Stimulated activated naive CD4-positive, alpha-beta T cell (primary cell): Measurements from ENCODE around the gene TBC1D1.

Experiments
- DNase-seq, 6 experiments: peaks; one replicate each; lab custom pipeline; 2025; lab: John Stamatoyannopoulos, UW

TBC1D1 gene

DNA sequence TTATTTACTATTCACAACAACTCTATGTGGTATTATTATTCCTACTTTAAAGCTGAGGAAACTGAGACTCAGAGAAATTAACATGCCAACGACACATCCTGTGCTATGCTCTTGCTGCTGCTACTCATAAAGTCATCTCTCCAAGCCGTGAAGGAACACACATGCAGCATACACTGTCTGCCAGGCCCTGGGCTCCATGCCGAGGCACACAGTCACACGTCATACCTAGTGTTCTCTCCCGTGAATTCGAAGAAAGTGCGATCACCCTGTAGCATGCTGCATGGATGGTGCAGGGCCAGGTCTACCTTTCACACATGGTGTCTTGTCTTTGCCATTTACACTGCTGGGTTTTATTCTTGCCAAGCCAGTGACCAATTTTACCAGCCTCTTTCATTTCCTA, 34.1 kb downstream of the TBC1D1 start:
- DNase-seq, result no peak

DNA sequence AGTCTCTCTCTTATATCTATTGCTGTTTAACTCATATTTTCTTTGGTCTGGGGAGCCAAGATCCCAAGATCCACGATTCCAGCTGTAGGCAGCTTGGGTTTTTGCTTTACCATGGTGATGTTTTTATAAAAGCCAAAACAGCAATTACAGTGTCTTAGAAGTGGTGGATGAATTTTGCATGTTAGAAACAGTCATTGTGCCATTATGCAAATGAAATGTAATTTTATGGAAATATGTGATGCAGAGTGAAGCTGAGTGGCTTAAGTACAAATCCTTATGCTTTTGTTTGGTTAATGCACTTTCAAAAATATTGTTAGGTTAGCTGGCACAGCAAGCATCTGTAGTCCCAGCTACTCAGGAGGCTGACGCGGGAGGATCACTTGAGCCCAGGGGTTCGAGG, 36.5 kb downstream of the TBC1D1 start:
- no peak for DNase-seq

DNA sequence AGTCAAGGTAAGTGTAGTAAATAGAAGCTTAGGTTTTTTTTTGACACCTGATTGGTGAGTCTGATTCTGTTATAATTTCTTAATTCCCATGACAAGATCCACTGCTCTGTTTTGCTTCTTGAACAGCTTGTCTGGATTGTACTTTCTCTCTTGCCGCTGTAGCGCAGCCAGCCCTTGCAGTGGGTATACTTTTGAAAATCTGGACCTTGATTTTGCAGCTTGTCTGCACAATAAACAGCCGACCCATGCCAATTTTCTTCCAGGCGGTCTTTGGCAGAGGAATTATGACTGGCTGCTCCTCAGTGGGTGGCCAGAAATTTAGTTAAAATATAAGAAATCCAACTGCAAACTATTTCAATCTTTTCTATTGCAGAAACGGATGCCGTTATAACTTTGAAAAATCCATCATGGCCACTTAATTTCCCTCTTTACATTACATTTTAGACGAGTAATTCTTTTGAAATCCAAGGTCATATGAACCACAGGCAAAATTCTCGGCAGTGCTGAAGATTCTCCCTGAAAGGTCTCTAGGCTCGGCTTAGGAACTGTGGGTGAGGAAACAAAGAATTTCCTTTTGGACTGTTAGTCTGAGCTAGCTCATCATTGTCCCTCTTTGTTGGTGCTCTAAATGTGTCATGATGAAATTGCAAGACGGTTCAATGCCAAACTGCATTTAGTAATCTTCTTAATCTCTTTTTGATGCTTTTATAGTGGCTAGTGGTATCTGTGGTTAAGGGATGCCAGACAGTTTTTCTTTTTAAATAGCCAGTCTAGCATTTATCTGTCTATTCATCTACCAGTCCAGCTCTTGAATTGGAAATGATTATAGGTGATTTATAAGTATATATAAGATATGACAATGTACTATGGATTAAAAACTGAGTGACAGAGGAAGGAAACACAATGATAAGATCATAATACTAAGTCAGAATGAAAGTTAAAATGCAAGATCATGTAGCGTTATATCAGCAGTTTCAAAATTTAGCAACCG, 37.8 kb downstream of the TBC1D1 start:
- no peak for DNase-seq

DNA sequence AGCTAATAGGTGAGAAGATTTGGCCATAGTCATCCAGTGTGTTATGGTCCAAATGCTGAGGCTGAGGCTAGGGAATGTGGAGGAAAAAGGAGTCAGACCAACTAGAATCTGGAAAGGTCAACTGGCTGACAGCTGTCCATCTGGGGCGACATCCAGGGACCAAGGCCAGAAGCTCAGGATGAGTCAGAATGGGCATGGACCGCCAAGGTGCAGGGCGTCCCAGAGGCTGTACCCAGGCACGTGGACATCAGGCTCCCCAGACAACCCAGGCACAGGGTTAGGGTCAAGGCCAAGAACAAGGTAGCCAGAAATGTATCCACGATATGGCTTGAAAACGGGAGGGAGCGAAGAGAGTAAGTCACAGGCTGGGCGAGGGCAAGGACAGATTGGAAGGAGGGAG, 43.2 kb downstream of the TBC1D1 start:
- DNase-seq, result no peak

DNA sequence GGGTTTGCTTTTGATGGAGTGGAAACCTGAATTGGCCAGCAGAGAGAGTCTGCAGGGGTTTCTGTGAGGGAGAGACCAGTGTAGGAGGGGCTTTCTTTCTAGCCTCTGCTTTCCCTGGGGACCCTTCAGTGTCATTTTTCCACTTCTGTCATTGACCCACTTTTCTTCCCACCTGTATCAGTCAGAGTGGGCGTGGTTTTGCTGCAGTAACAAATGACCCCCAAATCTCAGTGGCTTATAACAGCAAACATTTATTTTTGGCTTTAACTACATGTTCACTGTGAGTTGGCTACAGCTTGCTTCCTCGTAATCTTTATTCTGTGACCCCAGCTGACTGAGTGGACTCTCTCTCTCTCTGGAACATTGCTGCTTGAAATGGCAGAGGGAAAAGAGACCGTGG, 43.7 kb downstream of the TBC1D1 start:
- no peak for DNase-seq

DNA sequence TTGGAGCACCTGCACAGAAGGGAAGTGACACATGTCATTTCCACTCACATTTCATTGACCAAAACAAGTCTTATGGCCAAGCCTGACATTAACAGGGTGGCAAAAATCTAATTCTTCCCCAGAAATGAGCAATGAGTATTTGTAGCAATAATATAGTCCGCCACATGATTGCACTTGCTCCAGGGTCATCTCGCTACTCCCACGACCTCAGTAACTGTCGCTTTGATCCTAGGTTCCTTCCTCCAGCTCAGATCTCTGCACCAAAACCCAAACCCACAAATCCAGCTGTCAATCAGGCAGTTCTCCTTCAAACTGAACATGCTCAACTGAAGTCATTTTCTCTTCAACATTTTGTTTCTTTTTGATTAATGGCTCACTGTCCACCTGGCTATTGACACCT, 44.1 kb downstream of the TBC1D1 start:
- DNase-seq, result no peak

DNA sequence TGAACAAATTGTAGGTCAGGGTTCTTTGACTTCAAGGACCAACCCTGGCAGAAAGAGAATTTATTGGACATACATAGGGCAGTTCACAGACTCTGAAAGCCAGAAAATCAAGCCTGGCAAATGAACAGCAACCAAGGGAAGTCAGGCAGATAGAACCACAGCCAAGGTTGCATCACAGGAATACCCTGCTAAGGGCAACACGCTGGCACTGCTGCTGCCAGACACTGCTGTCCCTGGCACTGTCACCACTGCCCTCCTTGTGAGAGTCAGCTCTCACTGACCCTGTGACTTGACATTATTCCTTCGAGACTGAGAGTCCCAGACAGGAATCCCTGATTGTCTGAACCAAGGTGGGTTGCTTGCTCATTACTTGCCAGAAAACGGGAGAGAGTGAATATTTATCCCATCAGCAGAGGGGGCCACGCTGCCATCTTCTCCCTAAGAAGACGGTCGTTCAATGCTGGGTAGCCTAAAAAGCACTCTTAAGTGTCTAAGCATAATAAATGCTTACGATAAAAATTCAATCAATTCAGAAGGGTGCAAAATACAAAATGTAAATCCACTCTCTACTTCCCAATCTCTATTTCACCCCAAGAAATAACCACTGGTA, 46.1 kb downstream of the TBC1D1 start:
- no peak for DNase-seq

DNA sequence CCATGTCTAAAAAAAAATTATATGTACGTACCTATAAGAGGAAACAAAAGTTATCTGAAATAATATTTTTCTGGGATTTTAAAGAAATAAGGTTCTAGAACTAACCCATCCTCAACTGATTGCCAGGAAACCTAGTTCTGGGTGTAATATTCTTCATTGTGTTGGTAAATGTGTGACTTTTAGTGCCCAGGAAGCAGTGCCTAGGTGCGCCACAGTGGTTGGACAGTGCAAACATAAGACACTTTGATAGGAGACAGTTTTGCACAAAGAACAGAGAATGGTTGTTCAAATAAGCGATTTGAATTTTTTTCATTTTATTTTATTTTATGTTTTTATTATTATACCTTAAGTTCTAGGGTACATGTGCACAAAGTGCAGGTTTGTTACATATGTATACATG, 47.3 kb downstream of the TBC1D1 start:
- no peak for DNase-seq

DNA sequence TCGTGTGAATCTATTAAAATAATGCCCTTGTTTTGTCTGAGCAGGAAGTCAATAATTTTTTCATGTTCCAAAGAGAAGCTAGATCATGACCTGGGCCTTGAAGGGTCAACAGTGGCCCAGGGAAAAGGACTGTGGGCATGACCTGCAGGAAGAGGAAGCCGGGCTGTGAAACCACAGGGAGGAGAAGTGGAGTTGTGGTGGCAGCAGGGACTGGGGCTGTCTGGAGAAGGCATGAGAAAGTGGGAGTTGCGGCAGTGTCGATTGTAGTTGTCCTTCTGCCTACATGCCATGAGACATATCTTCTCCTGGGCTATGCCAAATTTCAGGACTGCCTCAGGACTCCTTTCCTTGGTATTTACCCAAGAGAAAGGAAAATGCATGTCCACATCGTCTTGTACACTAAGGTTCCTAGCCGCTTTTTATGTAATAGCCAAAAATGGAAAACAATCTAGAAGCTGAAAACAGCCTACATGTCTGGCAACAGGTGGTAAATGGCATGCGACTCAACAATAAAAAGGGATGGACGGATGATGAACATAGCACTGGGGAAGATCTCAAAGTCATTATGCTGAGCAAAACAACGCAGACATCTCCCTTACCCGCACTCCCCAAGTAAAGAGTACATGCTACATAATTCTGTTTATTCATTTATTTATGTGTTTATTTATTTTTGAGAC, 55.8 kb downstream of the TBC1D1 start:
- no peak for DNase-seq

DNA sequence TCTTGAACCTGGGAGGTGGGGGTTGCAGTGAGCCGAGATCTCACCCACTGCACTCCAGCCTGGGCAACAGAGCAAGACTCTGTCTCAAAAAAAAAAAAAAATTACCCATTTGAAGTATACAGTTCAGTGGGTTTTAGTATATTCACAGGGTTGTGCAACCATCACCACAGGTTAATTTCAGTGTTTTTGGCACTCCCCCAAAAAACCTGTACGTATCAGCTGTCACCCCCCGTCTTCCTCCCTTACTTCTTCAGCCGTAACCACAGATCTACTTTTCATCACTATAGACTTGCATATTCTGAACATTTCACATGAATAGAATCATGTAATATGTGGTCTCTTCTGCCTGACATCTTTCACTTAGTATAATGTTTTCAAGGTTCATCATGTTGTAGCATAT, 57.7 kb downstream of the TBC1D1 start:
- DNase-seq, result no peak

DNA sequence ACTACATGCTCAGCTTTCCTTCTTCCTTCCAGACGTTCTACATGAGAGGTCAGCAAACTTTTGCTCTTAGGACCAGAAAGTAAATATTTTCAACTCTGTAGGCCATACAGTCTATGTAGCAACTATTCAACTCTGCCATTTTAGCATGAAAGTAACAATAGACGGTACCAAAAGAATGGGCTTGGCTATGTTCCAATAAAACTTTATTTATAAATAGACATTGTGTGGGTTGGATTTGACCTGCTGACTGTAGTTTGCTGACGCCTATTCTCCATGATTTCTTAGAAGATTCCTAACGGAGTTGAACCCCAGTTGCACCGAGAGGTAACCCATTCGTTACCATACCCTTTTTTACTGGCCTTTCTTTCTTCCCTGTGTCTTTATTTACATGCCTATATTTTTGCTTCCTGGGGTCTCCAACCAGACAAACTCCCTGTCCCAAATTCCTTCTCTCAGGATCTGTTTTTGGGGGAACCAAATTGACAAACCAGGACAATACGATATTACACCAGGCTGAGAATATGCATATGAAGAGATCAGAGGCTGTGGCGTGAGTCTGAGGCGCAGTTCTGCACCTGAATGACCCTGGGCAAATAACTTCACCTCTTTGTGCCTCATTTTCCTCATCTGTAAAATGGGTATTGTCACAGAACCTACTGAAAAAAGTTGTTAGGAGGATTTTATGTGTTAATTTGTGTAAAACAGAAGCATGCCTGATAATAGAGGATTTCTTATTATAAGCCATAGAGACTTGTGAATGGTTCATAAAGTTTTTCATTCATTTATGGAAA, 58.9 kb downstream of the TBC1D1 start:
- no peak for DNase-seq

DNA sequence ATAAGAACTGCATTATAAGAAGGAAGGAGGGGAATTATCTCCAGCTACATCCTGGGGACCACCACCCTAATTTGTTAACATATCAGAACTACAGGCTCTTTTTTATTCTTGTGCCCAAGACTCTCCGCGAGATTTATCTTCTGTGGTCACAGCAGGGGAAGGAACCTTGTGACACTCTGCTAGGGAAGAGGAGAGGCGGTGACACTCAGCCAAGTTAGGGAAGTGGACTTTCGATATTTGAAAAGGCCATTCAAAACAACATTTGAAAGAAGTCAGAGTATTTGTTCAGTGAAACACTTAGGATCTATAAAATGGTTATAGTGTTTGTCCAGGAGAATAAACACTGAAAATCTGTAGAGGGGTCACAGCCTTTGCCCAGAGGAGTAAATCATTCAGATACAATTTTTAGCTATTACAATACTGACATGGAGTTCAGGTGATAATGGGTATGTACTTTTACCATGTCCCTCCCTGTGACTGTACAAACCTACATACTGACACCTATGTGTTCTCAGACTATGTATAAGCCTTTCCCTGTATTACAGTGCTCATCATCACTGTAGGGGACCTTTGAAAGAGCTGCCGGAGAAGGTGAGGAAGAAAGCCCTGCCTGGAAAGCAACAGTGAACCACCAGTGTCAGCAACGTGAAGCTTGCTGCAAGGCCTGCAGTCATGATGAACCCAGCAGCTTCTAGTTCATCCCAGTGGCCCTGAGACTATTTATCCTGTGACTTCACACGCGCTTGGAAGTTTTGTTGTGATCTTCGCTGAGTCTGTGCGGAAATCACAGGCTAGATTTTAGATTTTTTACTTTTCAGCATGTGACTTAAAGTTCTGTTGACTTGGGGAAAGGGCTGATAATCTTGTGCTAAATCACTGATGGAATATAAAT, 60.8 kb downstream of the TBC1D1 start:
- no peak for DNase-seq

DNA sequence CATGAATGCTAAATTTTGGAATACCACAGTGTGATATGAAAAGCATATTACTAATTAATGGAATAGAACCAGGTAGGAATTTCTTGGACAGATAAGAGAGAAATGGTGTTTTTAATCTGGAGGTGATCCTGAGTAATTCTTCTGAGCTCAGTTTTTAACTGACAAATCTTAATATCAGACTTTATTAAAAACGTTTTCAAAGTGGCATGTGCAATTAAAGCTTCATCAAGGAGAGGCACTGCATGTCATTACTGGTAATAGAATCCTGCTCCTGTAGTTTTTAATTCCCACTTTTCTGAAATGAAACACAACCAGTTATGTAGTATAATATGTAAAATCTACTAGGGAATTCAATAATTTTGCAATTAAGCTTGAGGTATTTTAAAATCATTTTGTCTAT, 62.3 kb downstream of the TBC1D1 start:
- no peak for DNase-seq

DNA sequence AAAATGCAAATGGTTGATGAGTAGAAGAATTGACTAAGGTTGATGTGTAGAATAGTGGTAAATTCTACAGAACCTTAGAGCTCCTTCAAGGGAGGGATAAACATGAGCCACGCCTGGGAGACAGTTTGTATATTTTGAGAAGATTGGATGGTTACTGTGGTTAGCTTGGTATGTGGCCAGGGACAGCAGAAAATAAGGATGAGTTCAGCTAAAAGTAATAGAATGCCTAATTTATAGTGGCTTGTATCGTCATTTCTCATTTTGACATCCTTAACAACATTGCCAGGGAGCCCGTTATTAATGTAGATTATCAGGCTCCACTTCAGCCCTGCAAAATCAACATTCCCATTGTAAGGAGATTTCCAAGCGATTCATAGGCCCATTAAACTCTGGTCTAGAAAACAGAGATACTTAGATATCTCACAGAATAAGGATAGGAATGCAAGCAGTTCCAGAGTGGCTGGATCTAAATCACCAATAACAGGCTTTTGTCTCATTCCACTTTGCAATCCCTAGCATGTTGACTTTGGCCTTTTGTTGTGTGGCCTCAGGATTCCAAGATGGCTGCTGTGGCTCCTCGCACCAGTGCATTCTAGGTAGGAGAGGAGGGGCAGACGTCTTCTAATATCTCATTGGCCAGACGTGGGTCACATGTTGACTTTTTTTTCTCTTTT, 62.9 kb downstream of the TBC1D1 start:
- no peak for DNase-seq

DNA sequence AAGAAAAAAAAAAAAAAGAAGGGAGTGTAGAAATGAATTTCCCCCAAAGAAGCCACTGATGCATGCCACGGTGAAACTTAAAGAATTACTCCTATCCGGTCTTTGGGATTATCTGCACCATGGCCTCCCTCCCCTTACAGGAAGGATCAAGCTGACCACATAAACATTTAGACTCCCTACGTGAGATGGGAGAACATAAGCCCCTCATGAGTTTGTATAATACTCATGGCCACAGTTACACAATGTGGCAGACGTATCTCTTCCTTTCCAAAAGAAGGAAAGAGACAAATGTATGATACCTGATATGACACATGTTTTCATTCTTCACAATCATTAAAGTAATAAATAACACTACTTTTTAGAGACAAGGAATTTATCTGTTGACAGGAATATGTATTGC, 66.1 kb downstream of the TBC1D1 start:
- no peak for DNase-seq

DNA sequence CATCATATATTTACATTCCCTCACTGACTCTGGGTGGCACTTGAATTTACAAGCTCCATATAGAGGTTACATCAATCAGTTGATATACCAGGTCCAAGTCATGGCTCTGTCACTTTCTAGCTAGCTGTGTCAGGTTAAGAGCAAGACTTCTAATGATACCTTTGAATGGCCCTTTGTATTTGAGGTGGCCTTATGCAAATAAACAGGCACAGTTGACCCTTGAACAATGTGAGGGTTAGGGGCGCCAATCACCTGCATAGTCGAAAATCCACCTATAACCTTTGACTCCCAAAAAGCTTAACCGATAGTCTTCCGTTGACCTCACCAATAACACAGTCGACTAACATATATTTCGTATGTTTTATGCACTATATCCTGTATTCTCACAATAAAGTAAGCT, 68.0 kb downstream of the TBC1D1 start:
- no peak for DNase-seq

DNA sequence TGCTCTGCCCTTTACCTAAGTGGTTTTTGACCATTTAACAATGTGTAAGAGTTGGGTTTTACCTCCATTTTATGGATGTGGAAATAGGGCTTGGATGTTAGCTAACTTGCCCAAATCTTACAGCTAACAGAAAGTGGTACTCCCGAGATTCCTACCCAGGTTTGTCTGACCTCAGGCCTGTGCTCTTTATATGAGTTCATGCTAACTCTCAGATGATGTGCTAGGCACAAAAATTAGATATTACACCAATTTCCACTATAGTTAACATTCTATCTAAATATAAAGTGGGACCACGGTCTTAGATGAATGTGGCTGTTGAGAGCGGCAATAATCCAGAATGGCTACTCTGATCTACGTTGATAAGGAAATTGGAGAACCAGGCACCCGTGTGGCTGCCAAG, 69.2 kb downstream of the TBC1D1 start, which contains the start of gene PTTG2:
TSS of gene PTTG2 (plus strand) at position 301 of the 400 bp plus-strand sequence. CDS start at position 338, 37 bp downstream.
- no peak for DNase-seq

DNA sequence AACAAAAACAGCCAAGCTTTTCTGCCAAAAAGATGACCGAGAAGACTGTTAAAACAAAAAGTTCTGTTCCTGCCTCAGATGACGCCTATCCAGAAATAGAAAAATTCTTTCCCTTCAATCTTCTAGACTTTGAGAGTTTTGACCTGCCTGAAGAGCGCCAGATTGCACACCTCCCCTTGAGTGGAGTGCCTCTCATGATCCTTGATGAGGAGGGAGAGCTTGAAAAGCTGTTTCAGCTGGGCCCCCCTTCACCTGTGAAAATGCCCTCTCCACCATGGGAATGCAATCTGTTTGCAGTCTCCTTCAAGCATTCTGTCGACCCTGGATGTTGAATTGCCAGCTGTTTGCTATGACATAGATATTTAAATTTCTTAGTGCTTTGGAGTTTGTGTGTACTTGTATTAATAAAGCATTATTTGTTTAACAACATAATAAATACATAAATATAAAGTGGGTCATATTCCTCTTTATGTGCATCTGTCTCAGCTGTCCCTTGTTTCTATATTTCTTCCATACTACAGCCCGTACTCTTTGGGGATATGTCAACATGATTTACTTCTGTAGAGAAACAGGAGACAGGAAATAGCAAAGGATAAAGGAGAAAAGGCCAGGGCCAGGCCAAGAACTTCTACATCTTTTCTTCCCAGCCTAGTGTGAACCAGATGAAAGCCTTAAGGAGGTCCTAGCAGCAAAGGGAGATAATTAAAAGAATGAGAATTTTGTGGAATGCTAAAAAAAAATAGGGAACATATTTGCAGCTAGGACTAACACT, 70.0 kb downstream of the TBC1D1 start:
- DNase-seq, result no peak

DNA sequence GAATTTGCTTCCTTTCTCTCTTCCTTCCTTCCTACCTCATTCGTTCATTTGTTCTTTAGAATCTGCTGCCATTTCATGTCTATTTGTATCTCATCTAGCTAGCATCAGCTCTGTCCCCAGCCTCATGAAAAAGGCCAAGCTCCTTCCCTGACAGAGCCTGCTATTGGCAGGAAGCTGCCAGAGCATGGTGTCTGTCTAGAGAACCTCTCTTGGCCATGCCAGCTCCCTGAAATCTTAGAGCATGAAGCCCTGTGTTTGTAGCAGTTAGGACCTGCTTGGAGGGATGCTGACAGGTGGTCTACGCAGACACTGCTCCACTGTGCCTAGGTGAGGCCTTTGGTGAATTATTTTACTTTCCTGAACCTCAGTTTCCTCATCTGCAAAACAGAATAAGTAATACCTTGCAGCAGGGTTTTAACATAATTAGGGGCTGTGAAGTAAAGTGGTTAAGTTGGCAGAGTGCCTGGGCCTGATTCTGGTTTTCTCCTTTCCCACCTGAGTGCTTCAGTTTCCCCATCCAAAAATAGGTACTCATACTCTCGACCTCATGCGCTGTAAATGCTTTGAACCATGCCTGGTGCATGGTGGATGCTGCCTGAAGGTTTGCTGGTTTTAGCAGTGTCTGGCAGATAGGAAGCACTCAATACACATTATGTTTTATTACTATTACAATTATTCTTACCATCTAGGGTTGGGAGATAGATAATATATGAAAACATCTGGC, 74.0 kb downstream of the TBC1D1 start:
- no peak for DNase-seq
